KMS-11 (cell line): Measurements from ENCODE around the gene DTNBP1.

Experiments used
- H2AFZ ChIP-seq: fragments of 200-600 bp; sonication (generic); 2 replicates; pipeline ENCODE4 v1.6.1; 2016; ENCODE audit warnings: antibody characterized with exemption, mixed run types, low read depth
- H3K27ac ChIP-seq: fragments of 200-600 bp; sonication (generic); 2 replicates; pipeline ENCODE4 v1.6.1; 2016; ENCODE audit warnings: mild to moderate bottlenecking, mixed run types
- H3K27me3 ChIP-seq: fragments of 200-600 bp; sonication (generic); 2 replicates; pipeline ENCODE4 v1.6.1; 2017; ENCODE audit warnings: mild to moderate bottlenecking, low read depth, mixed run types, moderate library complexity; ENCODE audit not compliant: insufficient read depth
- H3K36me3 ChIP-seq: fragments of 200-600 bp; sonication (generic); 2 replicates; pipeline ENCODE4 v1.6.1; 2017; ENCODE audit warnings: mild to moderate bottlenecking, mixed run types; ENCODE audit not compliant: insufficient read depth
- H3K4me1 ChIP-seq: fragments of 200-600 bp; sonication (generic); 2 replicates; pipeline ENCODE4 v1.6.1; 2016; ENCODE audit warnings: mild to moderate bottlenecking, low read depth, mixed run types; ENCODE audit not compliant: poor library complexity, severe bottlenecking
- H3K4me2 ChIP-seq: fragments of 200-600 bp; sonication (generic); 2 replicates; pipeline ENCODE4 v1.7.0; 2016; ENCODE audit warnings: mild to moderate bottlenecking, mixed run types
- H3K4me3 ChIP-seq: fragments of 200-600 bp; sonication (generic); IDR thresholded peaks from 2 replicates; pipeline ENCODE4 v1.6.1; 2017; ENCODE audit warnings: low read depth, low read length, mixed read lengths; ENCODE audit not compliant: insufficient read depth
- H3K79me2 ChIP-seq: fragments of 200-600 bp; sonication (generic); 2 replicates; pipeline ENCODE4 v1.6.1; 2016; ENCODE audit warnings: low read depth, mixed run types; ENCODE audit not compliant: insufficient read depth
- H3K9ac ChIP-seq: fragments of 200-600 bp; sonication (generic); 2 replicates; pipeline ENCODE4 v1.6.1; 2016; ENCODE audit warnings: mild to moderate bottlenecking, mixed run types
- H4K20me1 ChIP-seq: fragments of 200-600 bp; sonication (generic); 2 replicates; pipeline ENCODE4 v1.6.1; 2016; ENCODE audit warnings: mild to moderate bottlenecking, mixed run types; ENCODE audit not compliant: insufficient read depth
- CTCF ChIP-seq: fragments of 200-600 bp; sonication (generic); conservative IDR thresholded peaks from 2 replicates; pipeline ENCODE4 v1.6.1; 2017; ENCODE audit warnings: low read depth, mild to moderate bottlenecking, antibody characterized with exemption, low read length, moderate library complexity, mixed read lengths

The DTNBP1 gene

GRCh38 chr6:15619330-15619729, 43.5 kb downstream of the DTNBP1 start:
- no peaks in the 10 kb centered on the region for H4K20me1 ChIP-seq
- no peak overlapping the region for H2AFZ ChIP-seq
- peaks cover 4% of the 10 kb centered on the region; the same call in 1 of the 2 replicates for H3K79me2 ChIP-seq
- TF ChIP-seq CTCF = no peak
- no peaks in the 10 kb centered on the region for H3K36me3 ChIP-seq
- no peaks in the 10 kb centered on the region for H3K27me3 ChIP-seq
- no peak overlapping the region for H3K9ac ChIP-seq
- H3K27ac ChIP-seq = no peak overlapping the region
- no peak overlapping the region for H3K4me2 ChIP-seq
- H3K4me3 ChIP-seq = no peak overlapping the region
- no peaks in the 10 kb centered on the region for H3K4me1 ChIP-seq

GRCh38 chr6:15618685-15619084, 44.1 kb downstream of the DTNBP1 start:
- Histone ChIP-seq H4K20me1 (no peaks in the 10 kb centered on the region), H3K27me3 (no peaks in the 10 kb centered on the region), H3K4me3 (no peak overlapping the region), H3K4me1 (no peaks in the 10 kb centered on the region), H3K9ac (no peak overlapping the region), H3K4me2 (no peak overlapping the region), H3K36me3 (no peaks in the 10 kb centered on the region), H2AFZ (no peak overlapping the region), H3K79me2 (peaks cover 4% of the 10 kb centered on the region; the same call in 1 of the 2 replicates), H3K27ac (no peak overlapping the region)
- TF ChIP-seq CTCF = no peak

- Histone ChIP-seq H3K9ac (no peak overlapping the region), H3K27ac (no peak overlapping the region), H3K4me1 (no peaks in the 10 kb centered on the region), H2AFZ (no peak overlapping the region), H3K4me3 (no peak overlapping the region), H3K79me2 (peaks cover 4% of the 10 kb centered on the region; the same call in 1 of the 2 replicates), H3K27me3 (no peaks in the 10 kb centered on the region), H3K4me2 (no peak overlapping the region), H4K20me1 (no peaks in the 10 kb centered on the region), H3K36me3 (no peaks in the 10 kb centered on the region)
- TF ChIP-seq CTCF = no peak
Observed at GRCh38 chr6:15616261-15616660, 46.6 kb downstream of the DTNBP1 start.

- Histone ChIP-seq H3K27ac (no peak overlapping the region), H4K20me1 (no peaks in the 10 kb centered on the region), H3K4me1 (no peaks in the 10 kb centered on the region), H3K36me3 (no peaks in the 10 kb centered on the region), H3K4me3 (no peak overlapping the region), H2AFZ (no peak overlapping the region), H3K27me3 (no peaks in the 10 kb centered on the region), H3K79me2 (peaks cover 4% of the 10 kb centered on the region; the same call in 1 of the 2 replicates), H3K4me2 (no peak overlapping the region), H3K9ac (no peak overlapping the region)
- TF ChIP-seq CTCF = no peak
Observed at GRCh38 chr6:15615802-15616201, 47.0 kb downstream of the DTNBP1 start.

GRCh38 chr6:15614277-15614676, 48.6 kb downstream of the DTNBP1 start:
- no peak overlapping the region for H3K9ac ChIP-seq
- peaks cover 4% of the 10 kb centered on the region; the same call in 1 of the 2 replicates for H3K79me2 ChIP-seq
- no peak overlapping the region for H3K4me3 ChIP-seq
- no peaks in the 10 kb centered on the region for H3K36me3 ChIP-seq
- no peaks in the 10 kb centered on the region for H4K20me1 ChIP-seq
- H2AFZ ChIP-seq = no peak overlapping the region
- H3K27me3 ChIP-seq = no peaks in the 10 kb centered on the region
- H3K4me2 ChIP-seq = no peak overlapping the region
- no peaks in the 10 kb centered on the region for H3K4me1 ChIP-seq
- no peak for TF ChIP-seq CTCF
- no peak overlapping the region for H3K27ac ChIP-seq
